NCI-H2029 treated with DMSO at 0.1 percent for 48 hours (cell line): ENCODE data around the gene PFAS.
"Not testable (repeated sequence)": the region's sequence is repeated elsewhere in the genome, so short reads cannot be mapped to it uniquely, and the experiment has no call there.

Experiments
- DNase-seq: peaks from one replicate; lab custom pipeline; 2025; lab: John Stamatoyannopoulos, UW

PFAS gene, protein sequence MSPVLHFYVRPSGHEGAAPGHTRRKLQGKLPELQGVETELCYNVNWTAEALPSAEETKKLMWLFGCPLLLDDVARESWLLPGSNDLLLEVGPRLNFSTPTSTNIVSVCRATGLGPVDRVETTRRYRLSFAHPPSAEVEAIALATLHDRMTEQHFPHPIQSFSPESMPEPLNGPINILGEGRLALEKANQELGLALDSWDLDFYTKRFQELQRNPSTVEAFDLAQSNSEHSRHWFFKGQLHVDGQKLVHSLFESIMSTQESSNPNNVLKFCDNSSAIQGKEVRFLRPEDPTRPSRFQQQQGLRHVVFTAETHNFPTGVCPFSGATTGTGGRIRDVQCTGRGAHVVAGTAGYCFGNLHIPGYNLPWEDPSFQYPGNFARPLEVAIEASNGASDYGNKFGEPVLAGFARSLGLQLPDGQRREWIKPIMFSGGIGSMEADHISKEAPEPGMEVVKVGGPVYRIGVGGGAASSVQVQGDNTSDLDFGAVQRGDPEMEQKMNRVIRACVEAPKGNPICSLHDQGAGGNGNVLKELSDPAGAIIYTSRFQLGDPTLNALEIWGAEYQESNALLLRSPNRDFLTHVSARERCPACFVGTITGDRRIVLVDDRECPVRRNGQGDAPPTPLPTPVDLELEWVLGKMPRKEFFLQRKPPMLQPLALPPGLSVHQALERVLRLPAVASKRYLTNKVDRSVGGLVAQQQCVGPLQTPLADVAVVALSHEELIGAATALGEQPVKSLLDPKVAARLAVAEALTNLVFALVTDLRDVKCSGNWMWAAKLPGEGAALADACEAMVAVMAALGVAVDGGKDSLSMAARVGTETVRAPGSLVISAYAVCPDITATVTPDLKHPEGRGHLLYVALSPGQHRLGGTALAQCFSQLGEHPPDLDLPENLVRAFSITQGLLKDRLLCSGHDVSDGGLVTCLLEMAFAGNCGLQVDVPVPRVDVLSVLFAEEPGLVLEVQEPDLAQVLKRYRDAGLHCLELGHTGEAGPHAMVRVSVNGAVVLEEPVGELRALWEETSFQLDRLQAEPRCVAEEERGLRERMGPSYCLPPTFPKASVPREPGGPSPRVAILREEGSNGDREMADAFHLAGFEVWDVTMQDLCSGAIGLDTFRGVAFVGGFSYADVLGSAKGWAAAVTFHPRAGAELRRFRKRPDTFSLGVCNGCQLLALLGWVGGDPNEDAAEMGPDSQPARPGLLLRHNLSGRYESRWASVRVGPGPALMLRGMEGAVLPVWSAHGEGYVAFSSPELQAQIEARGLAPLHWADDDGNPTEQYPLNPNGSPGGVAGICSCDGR (N-terminal part only)

GRCh38 chr17:8248751-8249607 lies at the start of gene PFAS:
PFAS (plus strand) TSS chr17:8249289; CDS start chr17:8253938, 4,649 bp downstream.
- DNase-seq = peak; percentile 31

- no peak for DNase-seq
These were observed 44.1 kb upstream of the PFAS start for GRCh38 chr17:8204761-8205555.

DNA sequence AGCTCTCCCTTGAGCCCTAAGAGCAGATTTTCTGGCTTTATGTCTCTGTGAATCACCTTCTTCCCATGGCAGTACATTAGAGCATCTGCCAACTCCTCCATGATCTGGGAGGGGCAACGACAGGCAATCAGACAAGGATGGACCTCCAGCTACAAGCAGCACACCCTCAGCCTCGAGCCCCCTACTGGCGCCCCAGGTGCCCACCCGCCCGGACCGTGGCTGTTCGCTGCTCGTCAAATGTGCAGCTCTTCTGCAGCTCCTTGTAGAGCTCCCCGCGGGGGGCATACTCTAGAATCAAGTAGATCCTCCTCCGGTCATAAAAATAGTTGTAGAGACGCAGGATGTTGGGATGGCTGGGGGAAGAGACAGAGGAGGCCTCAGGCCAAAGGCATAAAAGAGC lies 42.6 kb upstream of the PFAS start:
- DNase-seq = no peak

DNA sequence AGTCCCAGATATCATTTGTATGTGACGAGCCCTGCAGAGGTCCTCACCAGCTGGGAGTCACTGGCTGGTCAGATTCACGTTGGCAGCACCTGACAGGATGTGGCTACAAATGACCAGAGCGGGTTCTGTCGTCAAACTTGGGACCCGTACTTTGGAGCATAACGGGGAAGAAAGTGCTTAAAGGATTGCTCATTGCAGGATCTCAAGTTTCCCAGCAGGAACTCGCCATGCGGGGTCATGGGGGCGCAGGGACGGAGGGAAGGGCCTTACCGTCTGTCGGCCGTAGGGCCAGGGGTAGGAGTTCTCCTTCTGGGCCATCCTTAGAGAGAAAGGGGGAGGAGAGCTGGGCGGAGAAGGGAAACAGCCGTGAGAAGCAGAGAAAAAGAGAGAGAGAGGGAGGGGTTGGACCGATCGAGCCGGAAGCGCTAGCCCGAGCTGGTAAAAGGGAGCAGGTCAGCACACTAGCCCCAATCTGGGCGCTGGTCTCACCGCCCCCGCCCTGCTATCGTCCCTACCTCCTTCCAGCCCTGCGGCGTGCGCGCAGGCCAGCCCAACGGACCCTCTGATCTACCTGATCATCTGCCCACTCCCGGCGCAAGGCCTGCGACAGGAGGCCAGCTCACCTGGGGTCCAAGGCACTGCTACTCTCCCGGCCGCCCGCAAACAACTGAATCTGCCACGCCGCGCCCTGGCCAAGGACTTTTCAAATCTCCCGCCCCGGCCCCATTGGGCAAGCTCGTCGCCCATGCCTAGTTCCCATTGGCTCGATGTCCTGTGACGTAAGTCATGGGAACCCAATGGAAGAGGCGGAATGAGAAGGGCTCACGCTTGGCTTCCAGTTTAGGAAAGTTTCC lies 39.0 kb upstream of the PFAS start, which contains the start of gene AURKB:
TSS of gene AURKB (minus strand) at position 669 of the 854 bp plus-strand sequence. CDS start at position 318, 351 bp downstream.
- peak; percentile 26 for DNase-seq

- DNase-seq = no peak
These were observed 38.2 kb upstream of the PFAS start for GRCh38 chr17:8210761-8211458.

DNA sequence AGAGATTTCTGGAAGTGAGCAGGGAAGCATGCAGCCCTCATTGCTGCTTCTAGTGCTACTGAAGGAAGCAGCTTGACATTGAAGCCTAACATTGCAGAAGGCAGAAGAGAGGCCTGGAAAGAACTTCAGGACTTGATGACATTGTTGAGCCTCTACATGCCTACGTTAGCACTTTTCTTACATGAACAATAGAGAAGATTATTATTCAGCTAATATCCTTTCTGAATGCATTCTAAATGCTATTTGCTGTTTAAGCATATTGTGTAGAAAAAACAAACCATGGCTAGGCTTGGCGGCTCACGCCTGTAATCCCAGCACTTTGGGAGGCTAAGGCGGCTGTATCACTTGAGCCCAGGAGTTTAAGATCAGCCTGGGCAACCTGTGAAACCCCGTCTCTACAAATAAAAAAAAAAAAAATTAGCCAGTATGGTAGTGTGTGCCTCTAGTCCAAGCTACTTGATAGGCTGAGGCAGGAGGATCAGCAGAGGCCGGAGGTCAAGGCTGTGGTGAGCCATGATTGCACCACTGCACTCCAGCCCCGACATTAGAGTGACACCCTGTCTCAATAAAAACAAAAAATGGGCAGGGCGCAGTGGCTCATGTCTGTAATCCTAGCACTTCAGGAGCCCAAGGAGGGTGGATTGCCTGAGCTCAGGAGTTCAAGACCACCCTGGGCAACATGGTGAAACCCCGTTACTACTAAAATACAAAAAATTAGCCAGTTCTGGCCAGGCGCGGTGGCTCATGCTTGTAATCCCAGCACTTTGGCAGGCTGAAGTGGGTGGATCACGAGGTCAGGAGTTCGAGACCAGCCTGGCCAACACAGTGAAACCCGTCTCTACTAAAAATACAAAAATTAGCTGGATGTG lies 36.5 kb upstream of the PFAS start:
- no peak for DNase-seq

DNA sequence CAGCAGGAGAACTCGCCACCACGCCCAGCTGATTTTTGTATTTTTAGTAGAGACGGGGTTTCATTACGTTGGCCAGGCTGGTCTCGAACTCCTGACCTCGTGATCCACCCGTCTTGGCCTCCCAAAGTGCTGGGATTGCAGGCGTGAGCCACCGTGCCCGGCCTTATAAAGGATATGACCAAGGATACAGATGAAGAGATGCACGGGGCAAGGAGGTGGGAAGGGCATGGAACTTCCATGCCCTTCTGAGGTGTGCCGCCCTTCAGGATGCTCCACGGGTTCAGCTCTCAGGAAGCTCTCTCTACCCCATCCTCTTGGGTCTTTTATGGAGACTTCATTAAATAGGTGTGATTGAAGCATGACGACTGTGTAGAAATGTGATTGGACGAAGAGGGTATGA lies 35.1 kb upstream of the PFAS start:
- not testable (repeated sequence) for DNase-seq

GRCh38 chr17:8220783-8221662 lies 28.1 kb upstream of the PFAS start:
- peak; percentile 79 for DNase-seq

GRCh38 chr17:8221663-8222379 lies 27.3 kb upstream of the PFAS start:
- peak; percentile 79 for DNase-seq

DNA sequence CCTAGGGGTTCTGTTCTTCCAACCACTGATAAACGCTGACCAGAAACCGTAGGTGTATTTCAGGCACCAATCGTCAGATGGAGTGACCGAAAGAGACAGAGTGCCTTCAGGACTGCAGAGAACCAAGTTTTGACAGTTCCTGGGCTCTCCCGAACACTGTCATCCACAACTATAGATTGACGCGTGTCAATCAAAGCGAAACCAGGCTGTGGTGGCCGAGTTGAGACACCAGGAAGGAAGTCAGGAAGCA lies 26.8 kb upstream of the PFAS start:
- peak; percentile 79 for DNase-seq

DNA sequence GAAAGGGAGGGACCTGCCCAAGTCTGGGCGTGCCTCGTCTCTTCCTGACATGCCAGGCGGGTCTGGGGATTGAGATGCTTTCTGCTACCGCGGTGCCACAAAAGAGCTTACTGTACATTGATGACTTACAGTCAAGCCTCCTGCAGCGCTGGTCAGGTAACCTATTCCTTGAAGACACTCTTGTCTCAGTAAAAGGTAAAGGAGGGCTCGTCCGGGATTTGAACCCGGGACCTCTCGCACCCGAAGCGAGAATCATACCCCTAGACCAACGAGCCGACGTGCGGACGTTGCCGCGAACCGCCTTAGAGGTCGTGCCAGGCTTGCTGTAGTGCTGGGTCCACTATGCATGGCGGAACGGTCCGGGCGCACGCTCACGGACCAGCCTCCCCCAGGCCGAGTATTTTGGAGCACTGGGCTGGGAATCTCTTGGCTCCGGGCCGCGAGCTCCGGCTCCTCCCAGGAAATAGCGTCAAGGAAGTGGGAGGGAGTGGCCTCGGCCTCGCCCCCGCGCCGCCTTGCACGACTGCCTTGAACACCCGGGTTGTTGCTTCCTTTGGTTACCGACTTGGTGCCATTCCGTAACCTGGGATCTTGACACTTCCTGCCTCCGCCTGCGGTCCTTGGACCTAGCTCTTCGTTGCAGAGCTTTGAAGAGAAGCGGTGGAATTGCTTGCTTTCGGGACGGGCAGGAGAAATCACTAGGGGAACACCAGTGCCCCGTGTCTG lies 26.3 kb upstream of the PFAS start:
- DNase-seq = peak; percentile 75

DNA sequence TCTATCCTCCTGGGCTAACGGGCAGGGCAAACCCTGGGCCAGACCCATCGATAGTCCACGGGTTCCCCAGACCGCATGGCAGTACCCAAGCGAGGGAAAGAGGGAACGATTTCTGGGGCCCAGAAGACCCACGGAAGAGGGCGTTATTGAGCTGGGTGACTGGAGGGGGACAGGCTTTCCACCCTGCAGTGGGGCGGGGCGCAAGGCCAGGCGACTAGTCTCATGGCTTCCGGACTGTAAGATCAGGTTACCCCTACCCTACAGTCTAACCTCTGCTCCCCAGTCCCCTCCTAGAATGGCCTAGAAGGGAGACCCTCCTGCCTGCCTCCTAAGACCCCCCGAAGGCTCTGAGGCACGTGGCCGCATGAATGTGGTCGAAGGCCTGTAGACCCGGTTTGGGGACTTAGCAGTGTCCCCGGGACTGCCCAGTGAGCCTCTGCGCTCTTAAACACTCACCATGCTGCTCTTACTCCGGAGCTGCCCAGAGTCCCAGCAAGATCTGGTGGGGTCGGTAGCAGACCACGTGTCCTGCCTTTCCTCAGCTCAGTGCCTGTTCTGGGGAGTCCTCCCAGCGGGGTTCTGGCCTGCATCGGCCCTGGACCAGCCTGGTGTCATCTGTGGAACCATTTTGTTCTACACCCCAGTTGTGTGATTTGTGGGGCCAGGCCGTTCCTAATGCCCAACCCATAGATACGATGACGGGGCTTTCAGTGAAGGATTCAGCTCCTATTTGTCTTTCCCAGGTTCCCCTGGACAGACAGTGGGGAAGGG lies 25.5 kb upstream of the PFAS start:
- DNase-seq = no peak

DNA sequence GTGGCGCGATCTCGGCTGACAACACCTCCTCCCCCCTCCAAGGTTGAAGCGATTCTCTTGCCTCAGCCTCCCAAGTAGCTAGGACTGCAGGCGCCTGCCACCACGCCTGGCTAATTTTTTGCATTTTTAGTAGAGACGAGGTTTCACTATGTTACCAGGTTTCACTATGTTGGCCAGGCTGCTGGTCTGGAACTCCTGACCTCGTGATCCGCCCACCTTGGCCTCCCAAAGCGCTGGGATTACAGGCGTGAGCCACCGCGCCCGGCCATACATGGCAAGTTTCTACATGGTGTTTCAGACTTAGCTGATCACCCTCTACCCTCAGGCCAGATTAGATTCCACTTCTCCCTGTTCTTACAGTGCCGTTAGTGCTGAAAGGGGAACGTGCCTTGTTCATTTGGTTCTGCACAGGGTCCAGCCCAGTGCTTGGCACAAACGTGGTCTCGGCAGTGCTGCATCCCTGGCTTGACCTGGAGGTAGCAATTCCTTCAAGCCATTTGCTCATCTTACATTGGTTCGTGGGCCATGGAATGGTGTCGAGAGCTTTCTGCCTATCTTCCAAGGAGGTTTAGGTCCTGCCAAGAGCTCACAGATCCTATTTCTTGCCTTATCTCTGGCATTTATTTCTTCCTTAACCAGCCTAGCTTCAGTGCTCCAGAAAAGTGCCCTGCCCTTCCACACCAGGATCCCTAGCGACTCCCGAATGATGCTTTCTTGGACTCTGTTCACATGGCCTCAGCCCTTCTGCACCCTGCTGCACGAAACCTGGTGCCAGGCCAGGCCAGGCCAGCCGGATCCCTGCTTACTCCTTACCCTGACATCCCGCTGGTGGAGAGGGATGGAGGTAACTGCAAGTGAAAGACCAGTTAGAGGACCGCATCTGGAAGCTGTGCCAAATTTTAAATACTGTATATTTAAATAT lies 23.9 kb upstream of the PFAS start:
- DNase-seq = no peak
